Brain pericyte (primary cell): ENCODE results near the gene ATL2.
"Not testable (repeated sequence)": the region's sequence is repeated elsewhere in the genome, so short reads cannot be mapped to it uniquely, and the experiment has no call there.

ENCODE experiments used
- DNase-seq: peaks from one replicate; pipeline ENCODE4 v3.0.0-alpha.2; 2012; ENCODE audit warnings: low read depth, low spot score

ATL2 gene

GRCh38 chr2:38377050-38377828 is at the start of gene ATL2:
ATL2 (minus strand) TSS chr2:38377273; CDS start chr2:38377260, 13 bp downstream.
- peak; percentile 77 for DNase-seq

DNA sequence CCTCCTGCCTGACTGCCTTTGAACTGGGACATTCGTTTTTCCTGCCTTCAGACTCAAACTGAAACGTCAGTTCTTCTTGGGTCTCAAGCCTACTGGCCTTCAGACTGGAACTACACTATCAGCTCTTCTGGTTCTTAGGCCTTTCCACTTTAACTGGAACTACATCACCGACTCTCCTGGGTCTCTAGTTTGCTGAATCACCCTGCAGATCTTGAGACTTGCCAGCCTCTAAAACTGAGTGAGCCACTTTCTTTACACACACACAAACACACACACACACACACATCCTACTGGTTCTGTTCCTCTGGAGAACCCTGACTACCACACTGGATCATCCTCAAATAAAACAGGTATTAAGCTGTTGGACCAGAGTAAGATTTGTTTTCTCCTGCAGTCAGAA is 46.7 kb upstream of the ATL2 start:
- no peak for DNase-seq

GRCh38 chr2:38421274-38422056 is 44.4 kb upstream of the ATL2 start:
- DNase-seq = no peak

DNA sequence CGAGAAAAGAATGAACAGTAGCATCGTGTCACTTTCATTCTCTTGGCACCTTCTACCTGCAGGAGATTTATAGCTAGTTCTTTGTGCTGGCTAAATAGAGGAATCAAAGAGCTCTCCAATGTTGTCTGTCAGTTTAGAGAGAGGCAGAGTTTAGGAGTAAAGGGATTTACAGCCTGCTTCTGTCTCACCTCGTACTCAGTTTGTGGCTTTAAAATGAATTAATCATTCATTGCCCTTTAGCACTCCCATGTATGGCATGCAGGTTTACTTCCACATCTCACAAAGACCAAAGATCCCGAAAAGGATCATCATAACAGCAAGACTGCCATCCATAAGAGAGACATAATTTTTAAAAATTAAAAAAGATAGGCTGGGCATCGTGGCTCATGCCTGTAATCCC is 42.4 kb upstream of the ATL2 start:
- DNase-seq = no peak

GRCh38 chr2:38418735-38419134 is 41.7 kb upstream of the ATL2 start:
- DNase-seq = no peak

- no peak for DNase-seq
Observed at GRCh38 chr2:38417745-38418689, 40.9 kb upstream of the ATL2 start.

DNA sequence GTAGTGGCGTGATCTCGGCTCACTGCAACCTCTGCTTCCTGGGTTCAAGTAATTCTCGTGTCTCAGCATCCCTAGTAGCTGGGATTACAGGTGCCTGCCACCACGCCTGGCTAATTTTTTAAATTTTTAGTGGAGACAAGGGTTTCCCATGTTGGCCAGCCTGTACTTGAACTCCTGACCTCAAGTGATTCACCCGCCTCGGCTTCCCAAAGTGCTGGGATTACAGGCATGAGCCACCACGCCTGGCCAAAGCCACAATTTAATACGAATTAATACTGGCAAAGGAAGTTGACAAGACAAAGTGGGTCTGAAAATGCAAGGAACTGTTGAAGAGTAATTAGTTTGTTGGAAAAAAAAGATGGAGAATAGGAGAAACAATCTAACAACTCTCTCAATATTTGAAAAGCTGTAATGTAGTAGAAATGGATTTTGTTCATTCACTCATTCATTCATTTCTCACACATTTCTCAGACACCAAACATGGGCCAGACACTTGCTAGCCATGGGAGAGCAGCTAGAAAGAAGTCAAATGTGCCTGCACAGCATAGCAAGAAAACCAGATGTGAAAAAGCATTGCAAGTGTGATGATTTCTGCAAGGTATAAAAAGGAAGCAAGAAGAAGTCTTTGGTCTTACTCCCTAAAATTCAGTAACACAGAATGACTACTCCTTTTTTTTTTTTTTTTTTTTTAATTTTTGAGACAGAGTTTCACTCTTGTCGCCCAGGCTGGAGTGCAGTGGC is 39.4 kb upstream of the ATL2 start:
- DNase-seq = no peak

DNA sequence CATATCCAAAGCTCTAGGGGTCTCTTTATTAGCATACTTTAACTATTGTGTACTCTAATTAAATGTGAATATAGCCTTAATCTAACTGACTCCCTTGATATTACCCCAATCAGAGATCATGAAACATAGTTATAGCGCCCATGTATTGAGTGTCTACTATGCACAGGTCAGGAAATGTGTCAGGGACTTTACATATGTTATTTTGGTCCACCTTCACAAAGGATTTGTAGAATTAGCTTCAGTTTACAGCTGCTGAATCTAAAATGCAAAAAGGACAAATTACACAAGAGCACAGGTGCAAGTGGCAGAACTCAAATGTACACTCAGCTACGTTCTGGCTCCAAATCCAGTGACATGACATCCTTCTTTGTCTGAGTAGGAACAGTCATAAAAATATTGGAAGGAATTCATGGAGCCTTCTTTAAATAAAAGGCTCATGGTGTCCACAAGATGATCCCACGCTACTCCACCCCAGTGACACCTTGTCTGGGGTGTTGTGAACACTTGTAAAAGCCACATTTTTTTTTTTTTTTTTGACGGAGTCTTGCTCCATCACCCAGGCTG is 38.7 kb upstream of the ATL2 start:
- no peak for DNase-seq

DNA sequence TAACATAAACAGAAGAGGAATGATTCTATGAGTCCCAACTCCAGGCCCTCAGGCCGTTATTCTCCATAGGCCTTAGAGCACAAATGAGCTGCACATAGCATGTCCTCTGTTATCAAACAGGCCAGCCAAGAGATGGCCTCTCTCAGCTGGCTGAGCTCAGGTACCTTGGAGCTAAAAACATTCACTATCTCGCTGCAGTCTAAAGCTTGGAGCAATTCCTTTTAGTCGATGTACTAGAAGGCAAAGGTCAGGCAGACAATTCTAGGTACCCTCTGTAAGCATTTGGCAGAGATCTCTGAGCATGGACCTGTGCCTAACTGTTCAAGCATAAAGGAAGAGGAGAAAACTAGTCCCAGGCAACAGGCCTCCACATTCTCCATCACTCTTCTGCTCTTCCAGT is 38.0 kb upstream of the ATL2 start:
- no peak for DNase-seq

DNA sequence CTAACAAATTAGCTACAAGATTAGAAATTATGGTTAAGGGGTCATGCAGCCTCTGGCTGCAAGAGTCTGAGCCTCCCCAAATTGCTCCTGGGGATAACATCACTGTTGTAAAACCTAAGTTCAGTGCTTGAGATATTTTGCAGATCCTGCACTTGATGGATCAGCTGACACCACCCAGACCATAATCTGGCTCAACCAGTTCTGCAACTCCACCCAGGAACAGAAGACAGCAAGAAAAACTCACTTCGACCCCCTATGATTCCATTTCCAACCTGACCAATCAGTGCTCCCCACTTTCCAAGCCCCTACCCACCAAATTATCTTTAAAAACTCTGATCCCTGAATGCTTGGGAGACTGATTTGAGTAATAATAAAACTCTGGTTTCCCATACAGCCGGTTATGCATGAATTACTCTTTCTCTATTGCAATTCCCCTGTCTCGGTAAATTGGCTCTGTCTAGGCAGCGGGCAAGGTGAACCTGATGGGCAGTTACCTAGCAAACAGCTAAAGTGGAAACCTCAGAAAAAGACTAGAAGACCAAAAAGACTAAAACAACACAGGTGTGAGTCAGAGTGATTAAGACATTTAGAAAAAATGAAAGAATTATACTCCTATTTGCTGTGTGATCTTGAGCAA is 35.3 kb upstream of the ATL2 start:
- not testable (repeated sequence) for DNase-seq

- no peak for DNase-seq
Observed at GRCh38 chr2:38409156-38410102, 32.4 kb upstream of the ATL2 start.

DNA sequence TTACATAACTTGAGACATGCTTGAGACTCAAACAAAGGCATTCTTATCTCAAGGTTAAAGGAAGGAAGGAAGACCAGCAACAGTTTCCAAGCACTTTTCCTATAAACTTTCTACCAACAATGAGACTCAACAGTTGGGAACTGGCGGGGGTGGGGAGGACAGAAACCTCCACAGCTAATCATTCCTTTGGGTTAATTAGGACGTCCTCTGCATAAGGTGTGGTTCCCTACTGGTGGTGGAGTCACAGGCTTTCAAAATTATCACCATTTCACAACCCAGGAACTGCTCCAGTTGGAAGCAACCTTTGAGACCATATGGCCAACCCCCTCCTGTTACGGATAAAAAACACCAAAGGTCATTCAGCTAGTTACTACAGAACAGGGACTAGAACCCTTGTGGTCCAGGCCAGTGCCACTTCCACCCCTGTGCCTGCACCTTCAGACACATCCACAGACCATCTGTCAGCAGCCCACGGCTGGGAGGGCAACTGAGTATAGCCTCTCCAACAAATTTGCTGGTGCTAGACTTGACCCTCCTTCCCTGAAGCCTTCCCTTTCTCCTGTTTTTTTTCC is 30.1 kb upstream of the ATL2 start:
- no peak for DNase-seq

DNA sequence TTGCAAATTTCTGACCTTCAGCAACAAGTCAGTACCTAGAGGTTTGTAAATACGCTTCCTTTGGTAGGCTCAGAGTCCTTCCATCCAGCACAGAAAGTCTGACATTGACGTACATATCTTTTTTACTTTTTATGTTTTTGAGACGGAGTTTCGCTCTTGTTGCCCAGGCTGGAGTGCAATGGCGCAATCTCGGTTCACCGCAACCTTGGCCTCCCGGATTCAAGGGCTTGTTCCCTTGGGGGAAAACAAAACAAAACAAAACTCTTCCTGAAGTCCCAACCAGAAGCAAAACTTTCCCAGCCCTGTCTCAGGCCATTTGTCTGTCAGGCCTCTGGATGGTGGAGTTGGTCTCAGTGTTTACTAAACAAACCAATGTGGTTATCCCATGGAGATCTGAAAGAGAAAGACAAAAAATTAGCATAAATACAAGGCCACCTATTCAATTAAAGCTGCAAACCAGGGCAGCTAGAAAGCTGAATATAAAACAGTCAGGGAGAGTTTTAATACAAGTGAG is 29.6 kb upstream of the ATL2 start:
- DNase-seq = no peak

DNA sequence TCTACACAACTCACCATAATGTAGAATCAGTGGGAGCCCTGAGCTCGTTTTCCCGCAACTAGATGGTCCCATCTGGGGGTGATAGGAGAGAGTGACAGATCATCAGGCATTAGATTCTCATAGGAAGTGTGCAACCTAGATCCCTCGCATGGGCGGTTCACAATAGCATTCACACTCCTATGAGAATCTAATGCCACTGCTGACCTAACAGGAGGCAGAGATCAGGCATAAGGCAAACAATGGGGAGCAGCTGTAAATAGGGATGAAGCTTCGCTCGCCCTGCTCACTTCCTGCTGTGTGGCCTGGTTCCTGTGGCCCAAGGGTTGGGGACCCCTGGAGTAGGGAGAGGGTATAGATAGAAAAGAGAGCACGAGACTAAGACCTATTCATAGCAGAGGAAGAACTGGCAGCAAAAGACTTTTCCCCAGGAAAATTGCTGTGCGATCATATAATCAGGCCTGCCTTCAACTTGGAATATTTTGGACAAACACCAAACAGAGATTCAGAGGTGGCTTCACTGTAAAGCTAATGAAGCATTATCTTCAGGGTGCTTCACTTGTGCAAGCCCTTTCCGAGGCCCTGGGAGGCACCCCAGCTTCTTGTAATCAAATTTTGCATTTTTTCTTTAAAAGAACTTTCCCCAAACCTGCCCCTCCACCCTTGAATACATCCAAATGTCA is 29.0 kb upstream of the ATL2 start:
- no peak for DNase-seq

DNA sequence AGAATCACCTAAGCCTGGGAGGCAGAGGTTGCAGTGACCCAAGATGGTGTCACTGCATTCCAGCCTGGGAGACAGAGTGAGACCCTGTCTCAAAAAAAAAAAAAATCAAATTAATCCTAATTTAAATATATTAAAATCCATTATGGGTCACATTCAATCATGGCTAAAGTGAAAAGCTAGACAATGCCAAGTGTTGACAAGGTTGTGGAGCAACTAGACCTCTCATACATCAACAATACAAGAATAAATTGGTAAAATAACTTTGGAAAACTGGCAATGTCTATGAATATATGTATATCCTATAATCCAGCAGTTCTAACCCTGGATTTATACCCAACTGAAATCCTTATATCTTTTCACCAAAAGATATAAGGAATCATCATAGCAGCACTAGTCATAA is 23.4 kb upstream of the ATL2 start:
- DNase-seq = no peak

DNA sequence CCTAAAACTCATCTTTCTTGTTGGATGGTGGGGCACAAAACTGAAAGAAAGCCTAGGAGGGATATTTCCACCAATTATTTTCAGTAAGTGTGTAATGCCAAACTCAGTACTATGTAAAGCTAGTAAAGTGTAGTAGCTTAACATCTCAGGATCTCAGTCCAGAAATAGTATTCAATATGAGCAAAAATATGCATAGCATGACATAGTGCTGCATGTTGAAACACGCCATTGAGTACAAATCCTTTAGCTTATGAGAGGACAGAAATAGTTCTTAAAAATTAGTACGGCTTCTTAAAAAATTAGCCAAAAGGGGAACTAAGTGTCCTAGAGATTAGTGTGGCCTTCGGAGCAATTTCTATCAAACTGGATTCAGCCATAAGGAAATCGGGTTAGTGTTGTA is 21.7 kb upstream of the ATL2 start:
- no peak for DNase-seq

DNA sequence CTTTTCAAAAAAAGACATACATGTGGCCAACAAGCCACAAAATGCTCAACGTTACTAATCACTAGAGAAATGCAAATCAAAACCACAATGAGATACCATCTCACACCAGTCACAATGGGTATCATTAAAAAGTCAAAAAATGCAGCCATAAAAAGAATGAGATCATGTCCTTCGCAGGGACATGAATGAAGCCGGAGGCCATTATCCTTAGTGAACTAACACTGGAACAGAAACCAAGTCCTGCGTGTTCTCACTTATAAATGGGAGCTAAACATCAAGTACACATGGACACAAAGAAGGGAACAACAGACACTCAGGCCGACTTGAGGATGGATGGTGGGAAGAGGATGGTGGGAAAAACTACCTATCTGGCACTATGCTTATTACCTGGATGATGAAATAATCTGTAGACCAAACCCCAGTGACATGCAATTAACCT is 17.8 kb upstream of the ATL2 start:
- no peak for DNase-seq

GRCh38 chr2:38394041-38394440 is 17.0 kb upstream of the ATL2 start:
- no peak for DNase-seq
